Stimulated activated CD4-positive, alpha-beta T cell treated with anti-CD3 and anti-CD28 coated beads, TNF-alpha, amount 100 ng/mL, for 1 hour (primary cell): ENCODE data around the gene TSKS.

Source experiments
- DNase-seq, 3 donors: peaks; one replicate each; pipeline ENCODE4 v3.0.0-alpha.2; 2020; ENCODE audit warnings: low read depth in 3 of 3, low spot score in 1 of 3

Gene TSKS

GRCh38 chr19:49763230-49763629, at the start of gene TSKS:
TSKS (minus strand) TSS chr19:49763306; CDS start chr19:49763247, 59 bp downstream.
- DNase-seq = no peak

- no peak for DNase-seq
Measured at GRCh38 chr19:49812452-49812996, 49.4 kb upstream of the TSKS start.

- DNase-seq = no peak
Measured at GRCh38 chr19:49811328-49811727, 48.2 kb upstream of the TSKS start.

GRCh38 chr19:49809941-49810389, 46.9 kb upstream of the TSKS start:
- DNase-seq = no peak

- peak in 2 of 3 donors; percentile 15 to 33 for DNase-seq
Measured at GRCh38 chr19:49809160-49809940, 46.2 kb upstream of the TSKS start.

- peak; percentile 70 to 81 (median 72) for DNase-seq
Measured at GRCh38 chr19:49808711-49809159, 45.6 kb upstream of the TSKS start.

GRCh38 chr19:49807904-49808675, 45.0 kb upstream of the TSKS start:
- DNase-seq = no peak

- DNase-seq = no peak
Measured at GRCh38 chr19:49807058-49807903, 44.2 kb upstream of the TSKS start.

GRCh38 chr19:49806620-49806959, 43.5 kb upstream of the TSKS start:
- no peak for DNase-seq

- DNase-seq = no peak
Measured at GRCh38 chr19:49805822-49806619, 42.9 kb upstream of the TSKS start.

- DNase-seq = no peak
Measured at GRCh38 chr19:49803529-49803856, 40.4 kb upstream of the TSKS start.

- no peak for DNase-seq
Measured at GRCh38 chr19:49802836-49803528, 39.9 kb upstream of the TSKS start.

- no peak for DNase-seq
Measured at GRCh38 chr19:49801966-49802661, 39.0 kb upstream of the TSKS start.

GRCh38 chr19:49801401-49801888, 38.3 kb upstream of the TSKS start:
- DNase-seq = no peak

- no peak for DNase-seq
Measured at GRCh38 chr19:49800771-49801170, 37.7 kb upstream of the TSKS start.

- DNase-seq = no peak
Measured at GRCh38 chr19:49799798-49800376, 36.8 kb upstream of the TSKS start.

GRCh38 chr19:49799271-49799797, 36.2 kb upstream of the TSKS start:
- DNase-seq = no peak

GRCh38 chr19:49798574-49798973, 35.5 kb upstream of the TSKS start:
- no peak for DNase-seq
